ENCODE measurements around the gene WWP2. TPM values are rescaled to one million over a fixed set of nuclear protein-coding genes. Genes with fewer than 3 reads are reported as not detected.

Gene WWP2
- total and polyA plus RNA-seq, 4 donors, result 26.1 to 86.6 (median 43.4) TPM

DNA sequence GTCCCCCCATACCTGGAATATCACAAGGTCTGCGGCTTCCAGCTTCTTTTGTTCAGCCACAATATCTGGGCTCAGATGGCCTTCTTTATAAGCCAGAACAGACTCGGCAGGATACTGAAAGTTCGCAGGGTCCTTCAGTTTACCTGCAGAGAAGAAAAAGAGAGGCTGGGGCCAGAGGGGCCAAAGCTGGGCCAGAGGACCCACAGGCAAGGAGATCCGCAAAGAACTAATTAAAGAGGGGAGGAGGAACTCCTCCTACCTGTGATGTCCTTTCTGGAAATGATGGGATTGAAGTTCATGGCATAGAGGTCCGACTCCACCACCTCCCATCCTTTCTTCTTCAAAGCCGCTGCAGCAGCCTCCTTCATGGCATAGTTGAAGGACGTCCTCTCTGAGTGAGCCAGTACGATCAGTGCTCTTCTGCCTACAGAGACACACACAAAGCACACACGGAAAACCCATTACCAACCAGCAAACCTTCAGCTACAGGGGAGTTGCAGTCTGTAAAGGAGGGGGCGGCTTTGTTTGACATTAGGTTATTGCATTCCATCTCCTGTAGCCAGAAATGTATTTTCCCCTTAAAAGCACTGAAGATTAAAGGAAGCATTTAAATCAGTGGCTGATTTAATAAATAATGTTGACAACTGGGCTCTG is 43.9 kb upstream of the WWP2 start:
- ATAC-seq (ENCODE audit: insufficient read depth, low FRiP score), result no peak
- Histone ChIP-seq H3K4me3 (no peak overlapping the region), H3K27ac (ENCODE audit: low read depth in 1 of 2, low read length in 1 of 2) (no peak overlapping the region), H3K36me3 (ENCODE audit: control insufficient read depth in 4 of 4, insufficient read depth in 4 of 4, low read length in 4 of 4) (peaks cover 2 to 24% (median 3%) of the 10 kb centered on the region in 4 donors), H3K27me3 (ENCODE audit: control insufficient read depth in 3 of 3, insufficient read depth in 3 of 3, low read length in 2 of 3) (no peaks in the 10 kb centered on the region), H3K9me3 (ENCODE audit: control insufficient read depth in 4 of 4, insufficient read depth in 3 of 4, low read length in 3 of 4) (no peaks in the 10 kb centered on the region), H3K4me1 (ENCODE audit: control insufficient read depth in 5 of 5, insufficient read depth in 5 of 5, low read length in 5 of 5) (no peaks in the 10 kb centered on the region), H3K9ac (ENCODE audit: insufficient read depth in 1 of 2, low read length in 2 of 2) (no peak overlapping the region)
- TF ChIP-seq CTCF (IDR thresholded peaks at IDR 0.05; ENCODE audit: control extremely low read depth, extremely low read depth), result no peak
- 84 to 87% methylated on average over 10 of the region's 10 CpGs for WGBS, 2 donors
- no peak for DNase-seq

DNA sequence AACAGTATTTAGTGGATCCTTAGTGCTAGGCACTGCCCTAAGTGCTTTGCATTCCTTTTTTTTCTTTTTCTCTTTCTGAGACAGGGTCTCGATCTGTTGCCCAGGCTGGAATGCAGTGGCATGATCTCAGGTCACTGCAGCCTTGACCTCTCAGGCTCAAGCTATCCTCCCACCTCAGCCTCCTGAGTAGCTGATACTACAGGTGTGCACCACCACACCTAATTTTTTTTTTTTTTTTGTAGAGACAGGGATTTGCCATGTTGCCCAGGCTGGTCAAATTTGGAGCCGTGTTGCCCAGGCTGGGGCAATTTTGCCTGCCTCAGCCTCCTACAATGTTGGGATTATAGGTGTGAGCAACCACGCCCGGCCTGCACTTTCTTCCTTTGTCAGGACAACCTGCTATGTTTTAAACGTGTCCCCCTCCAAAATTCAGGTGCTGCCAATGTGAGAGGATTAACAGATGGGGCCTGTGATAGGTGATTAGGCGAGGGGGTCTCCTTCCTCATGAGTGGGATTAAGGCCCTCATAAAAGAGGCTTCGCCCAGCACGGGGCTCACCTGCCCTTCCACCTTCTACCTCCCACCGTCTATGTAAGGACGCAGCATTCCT is 41.2 kb upstream of the WWP2 start:
- no peak for TF ChIP-seq CTCF (IDR thresholded peaks at IDR 0.05; ENCODE audit: control extremely low read depth, extremely low read depth)
- H3K27ac ChIP-seq (ENCODE audit: low read depth in 1 of 2, low read length in 1 of 2), result no peak overlapping the region
- H3K36me3 ChIP-seq (ENCODE audit: control insufficient read depth in 4 of 4, insufficient read depth in 4 of 4, low read length in 4 of 4), result peaks cover 0 to 13% (median 0%) of the 10 kb centered on the region in 4 donors
- H3K4me1 ChIP-seq (ENCODE audit: control insufficient read depth in 5 of 5, insufficient read depth in 5 of 5, low read length in 5 of 5), result peaks cover 0 to 5% (median 0%) of the 10 kb centered on the region in 5 donors
- DNase-seq (no peak), ATAC-seq (ENCODE audit: insufficient read depth, low FRiP score) (no peak)
- no peak overlapping the region for H3K4me3 ChIP-seq
- 96 to 97% methylated on average over 10 of the region's 10 CpGs for WGBS, 2 donors
- no peaks in the 10 kb centered on the region for H3K9me3 ChIP-seq (ENCODE audit: control insufficient read depth in 4 of 4, insufficient read depth in 3 of 4, low read length in 3 of 4)
- H3K9ac ChIP-seq (ENCODE audit: insufficient read depth in 1 of 2, low read length in 2 of 2), result no peak overlapping the region
- no peaks in the 10 kb centered on the region for H3K27me3 ChIP-seq (ENCODE audit: control insufficient read depth in 3 of 3, insufficient read depth in 3 of 3, low read length in 2 of 3)

GRCh38 chr16:69721441-69721957 is 40.6 kb upstream of the WWP2 start:
- DNase-seq, result no peak
- ATAC-seq (ENCODE audit: insufficient read depth, low FRiP score), result no peak
- Histone ChIP-seq H3K4me3 (no peak overlapping the region), H3K9ac (ENCODE audit: insufficient read depth in 1 of 2, low read length in 2 of 2) (no peak overlapping the region), H3K36me3 (ENCODE audit: control insufficient read depth in 4 of 4, insufficient read depth in 4 of 4, low read length in 4 of 4) (peaks cover 0 to 13% (median 0%) of the 10 kb centered on the region in 4 donors), H3K27ac (ENCODE audit: low read depth in 1 of 2, low read length in 1 of 2) (no peak overlapping the region), H3K4me1 (ENCODE audit: control insufficient read depth in 5 of 5, insufficient read depth in 5 of 5, low read length in 5 of 5) (peaks cover 0 to 5% (median 0%) of the 10 kb centered on the region in 5 donors), H3K9me3 (ENCODE audit: control insufficient read depth in 4 of 4, insufficient read depth in 3 of 4, low read length in 3 of 4) (no peaks in the 10 kb centered on the region), H3K27me3 (ENCODE audit: control insufficient read depth in 3 of 3, insufficient read depth in 3 of 3, low read length in 2 of 3) (no peaks in the 10 kb centered on the region)
- WGBS, 2 donors, result 94 to 98% methylated on average over 6 of the region's 6 CpGs
- TF ChIP-seq CTCF (IDR thresholded peaks at IDR 0.05; ENCODE audit: control extremely low read depth, extremely low read depth), result no peak
